Glomerular endothelial cell (primary cell): Measurements from ENCODE around the gene SNX1. TPM values are rescaled to one million over a fixed set of nuclear protein-coding genes. Genes with fewer than 3 reads are reported as not detected.
"Not testable (repeated sequence)": the region's sequence is repeated elsewhere in the genome, so short reads cannot be mapped to it uniquely, and the experiment has no call there.

Source experiments
- DNase-seq: peaks from one replicate; pipeline ENCODE4 v3.0.0-alpha.2; 2011; ENCODE audit warnings: low read depth, low spot score; ENCODE audit errors: extremely low read depth
- total RNA-seq: library from RNA; depleted of rRNA; stranded (reverse); fragments of >200 nt; gene quantifications from 2 replicates; pipeline ENCODE4 v1.2.3, GENCODE V29; 2015

SNX1 gene
- 47.8 and 66.6 TPM in 2 replicates for total RNA-seq

GRCh38 chr15:64095795-64096667 is at the start of gene SNX1:
SNX1 (plus strand) TSS chr15:64095982; CDS start chr15:64096014, 32 bp downstream.
- DNase-seq: no peak

GRCh38 chr15:64046421-64047153 is 49.2 kb upstream of the SNX1 start, which contains the start of gene DAPK2:
DAPK2 (minus strand) TSS chr15:64046485; CDS start chr15:64040261, 6,224 bp downstream.
- DNase-seq: no peak

- no peak for DNase-seq
Observed at GRCh38 chr15:64048781-64049460, 46.9 kb upstream of the SNX1 start.

DNA sequence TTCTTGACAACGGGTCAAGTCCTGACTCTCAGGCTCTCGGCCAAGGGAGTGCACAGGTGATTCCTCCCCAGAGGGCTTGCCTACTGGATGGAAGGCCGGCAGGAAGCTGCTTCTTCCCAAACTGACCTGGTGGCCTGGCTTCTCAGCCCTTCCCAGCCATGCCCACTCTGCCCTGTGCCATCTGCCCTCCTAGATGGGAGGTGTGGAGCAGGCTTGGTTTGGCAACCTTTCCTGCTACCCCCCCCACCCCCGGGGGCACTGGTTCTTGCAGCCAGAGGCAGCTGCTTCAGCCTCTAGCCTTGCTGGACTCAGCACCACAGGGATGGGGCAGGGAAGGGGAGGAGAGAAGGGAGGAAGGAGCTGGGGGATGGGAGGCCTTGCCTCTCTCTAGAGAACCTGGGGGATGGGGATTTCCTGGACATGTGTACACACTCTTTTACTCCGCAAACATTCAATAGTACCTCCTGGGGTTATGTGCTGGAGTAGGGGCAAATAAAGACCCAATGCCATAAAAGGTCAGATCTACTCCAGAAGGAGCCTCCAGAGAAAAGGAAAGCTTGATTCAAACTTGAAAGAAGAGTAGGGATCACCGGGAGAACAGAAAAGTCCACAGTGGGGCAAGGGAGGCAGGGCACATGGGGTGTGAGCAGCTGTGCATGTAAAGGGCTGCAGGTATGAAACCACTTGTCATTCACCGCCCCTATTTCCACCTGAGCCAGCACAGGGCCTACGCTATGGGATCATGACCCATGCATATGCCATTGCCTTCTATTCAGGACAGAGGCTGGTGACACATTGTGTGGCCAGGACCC is 45.3 kb upstream of the SNX1 start:
- no peak for DNase-seq

DNA sequence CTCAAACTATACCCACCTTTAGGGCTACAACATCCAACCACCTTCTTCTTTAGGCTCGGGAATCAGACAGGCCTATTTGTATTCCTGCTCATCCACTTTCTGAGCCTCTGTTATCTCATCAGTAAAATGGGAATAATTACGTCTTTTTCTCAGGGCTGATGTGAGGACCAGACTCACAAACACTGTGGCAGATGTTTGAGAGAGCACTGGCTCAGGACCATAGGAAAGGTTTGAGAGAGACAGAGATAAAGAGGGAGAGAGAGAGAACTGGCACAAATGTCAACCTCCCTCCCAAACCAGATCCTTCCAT is 44.7 kb upstream of the SNX1 start:
- DNase-seq: no peak

DNA sequence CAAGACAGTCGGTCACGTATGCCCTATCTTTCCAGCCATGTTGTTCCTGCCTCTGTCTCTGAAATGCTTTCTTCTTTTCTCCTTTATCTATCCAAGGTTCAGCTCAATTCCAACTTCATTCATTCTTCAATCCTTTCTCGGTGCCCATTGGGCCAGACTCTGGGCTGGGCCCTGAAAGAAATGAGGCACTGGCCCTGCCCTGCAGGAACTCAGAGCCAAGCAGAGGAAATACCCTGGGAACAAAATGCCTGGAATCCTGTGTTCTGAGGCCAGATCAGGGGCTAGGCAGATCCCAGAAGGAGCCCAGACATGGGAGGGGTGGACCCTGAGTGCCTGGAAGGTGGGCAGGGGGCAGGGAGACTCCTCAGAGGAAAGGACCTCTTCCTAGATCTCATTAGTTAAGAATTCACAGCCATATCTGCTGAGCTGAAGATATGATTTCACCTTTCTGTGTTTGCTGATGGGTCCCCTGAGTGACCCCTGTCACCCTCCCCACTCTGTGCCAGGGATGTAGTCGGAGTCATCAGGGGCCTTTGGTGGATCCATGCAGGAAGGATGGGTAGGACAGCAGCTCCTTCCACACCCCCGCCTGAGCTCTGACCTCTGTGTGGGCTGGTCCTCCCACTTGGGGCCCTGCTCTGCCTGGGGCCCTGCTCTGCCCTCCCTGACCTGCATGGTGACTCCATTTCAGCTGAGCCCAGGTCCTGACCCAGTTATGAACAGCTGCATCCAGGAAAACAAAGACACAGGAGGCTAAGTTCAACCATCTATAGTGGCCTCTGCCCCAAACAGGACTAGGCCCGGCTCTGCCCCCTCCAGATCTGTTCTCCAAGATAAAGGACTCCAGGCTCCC is 44.1 kb upstream of the SNX1 start:
- no peak for DNase-seq

GRCh38 chr15:64052925-64053491 is 42.8 kb upstream of the SNX1 start:
- no peak for DNase-seq

GRCh38 chr15:64053674-64054073 is 42.1 kb upstream of the SNX1 start:
- DNase-seq: not testable (repeated sequence)

GRCh38 chr15:64058279-64058678 is 37.5 kb upstream of the SNX1 start:
- no peak for DNase-seq

DNA sequence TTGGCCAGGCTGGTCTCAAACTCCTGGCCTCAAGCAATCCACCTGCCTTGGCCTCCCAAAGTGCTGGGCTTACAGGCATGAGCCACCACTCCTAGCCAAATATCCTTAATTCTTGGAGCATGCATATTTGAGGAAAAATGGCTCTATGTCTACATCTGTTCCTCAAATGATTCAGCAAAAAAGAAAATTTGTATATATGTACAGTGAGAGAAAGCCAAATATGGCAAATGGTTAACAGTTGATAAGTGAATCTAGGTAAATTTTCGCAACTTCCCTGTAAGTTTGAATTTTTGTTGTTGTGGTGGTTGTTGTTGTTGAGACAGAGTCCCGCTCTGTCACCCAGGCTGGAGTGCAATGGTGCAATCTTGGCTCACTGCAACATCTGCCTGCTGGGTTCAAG is 36.7 kb upstream of the SNX1 start:
- DNase-seq: not testable (repeated sequence)

DNA sequence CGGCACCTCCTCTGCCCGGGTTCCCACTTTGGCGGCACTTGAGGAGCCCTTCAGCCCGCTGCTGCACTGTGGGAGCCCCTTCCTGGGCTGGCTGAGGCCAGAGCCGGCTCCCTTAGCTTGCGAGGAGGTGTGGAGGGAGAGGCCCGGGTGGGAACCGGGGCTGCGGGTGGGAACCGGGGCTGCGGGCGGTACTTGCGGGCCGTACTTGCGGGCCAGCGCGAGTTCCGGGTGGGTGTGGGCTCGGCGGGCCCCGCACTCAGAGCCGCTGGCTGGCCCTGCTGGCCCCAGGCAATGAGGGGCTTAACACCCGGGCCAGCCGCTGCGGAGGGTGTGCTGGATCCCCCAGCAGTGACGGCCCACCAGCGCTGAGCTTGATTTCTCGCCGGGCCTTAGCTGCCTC is 35.1 kb upstream of the SNX1 start:
- DNase-seq: no peak

GRCh38 chr15:64066451-64066850 is 29.3 kb upstream of the SNX1 start:
- DNase-seq: no peak

DNA sequence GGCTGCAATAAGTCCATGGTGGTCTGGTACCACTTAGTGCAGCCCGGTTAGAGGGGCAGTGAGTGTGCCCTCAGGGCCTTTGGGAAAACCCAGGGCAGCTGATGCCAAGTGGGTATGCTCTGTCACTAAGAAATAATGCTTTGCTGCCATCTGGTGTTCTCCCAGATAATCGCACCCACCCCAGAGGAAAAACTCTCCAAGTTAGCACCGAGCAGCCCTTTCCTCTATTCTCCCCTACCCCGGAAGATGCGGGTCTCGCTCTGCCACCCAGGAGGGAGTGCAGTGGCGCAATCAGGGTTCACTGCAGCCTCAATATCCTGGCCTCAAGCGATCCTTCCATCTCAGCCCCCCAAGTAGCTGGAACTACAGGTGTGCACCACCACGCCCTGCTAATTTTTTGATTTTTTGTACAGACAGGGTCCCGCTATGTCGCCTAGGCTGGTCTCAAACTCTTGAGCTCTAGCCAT is 28.2 kb upstream of the SNX1 start:
- DNase-seq: no peak

- no peak for DNase-seq
Observed at GRCh38 chr15:64068133-64068532, 27.6 kb upstream of the SNX1 start.

DNA sequence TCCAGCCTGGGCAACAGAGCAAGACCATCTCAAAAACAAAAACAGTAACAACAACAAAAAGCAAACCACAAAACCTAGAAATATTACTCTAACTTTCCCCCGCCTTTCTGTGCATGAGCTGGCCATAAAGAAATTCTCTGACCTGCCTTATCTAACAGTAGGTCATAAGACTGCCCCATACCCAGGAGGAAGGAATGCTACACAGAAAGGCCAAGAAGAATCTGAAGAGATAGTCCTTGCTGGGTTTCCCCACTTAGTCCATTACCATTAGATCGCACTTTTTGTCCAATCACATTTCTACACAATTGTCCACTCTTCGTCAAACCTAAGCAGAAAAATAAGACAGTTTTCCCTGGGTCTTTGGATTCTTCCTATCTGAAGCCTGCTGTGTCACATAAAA is 25.7 kb upstream of the SNX1 start:
- DNase-seq: no peak

- DNase-seq: peak; percentile 68
Observed at GRCh38 chr15:64070965-64071851, 24.6 kb upstream of the SNX1 start.

- DNase-seq: no peak
Observed at GRCh38 chr15:64071931-64072765, 23.6 kb upstream of the SNX1 start.
